GM18909 (cell line): Measurements from ENCODE around the gene REG1A.

Experiments used
- ATAC-seq: cut with Tn5 transposase; IDR thresholded peaks from one replicate; pipeline ENCODE4 v1.9.1; 2021; ENCODE audit warnings: mild to moderate bottlenecking; ENCODE audit not compliant: unreplicated experiment, poor library complexity

Gene REG1A

GRCh38 chr2:79120194-79120713 is at the start of gene REG1A:
Gene REG1A (plus strand): TSS chr2:79120488. CDS start chr2:79120862, 374 bp downstream.
- ATAC-seq, result no peak

- ATAC-seq, result no peak
Observed at GRCh38 chr2:79071078-79071477, 49.2 kb upstream of the REG1A start.

GRCh38 chr2:79082987-79083386 is 37.3 kb upstream of the REG1A start:
- ATAC-seq, result no peak

- no peak for ATAC-seq
Observed at GRCh38 chr2:79083597-79084251, 36.6 kb upstream of the REG1A start.

- ATAC-seq, result no peak
Observed at GRCh38 chr2:79084495-79085135, 35.7 kb upstream of the REG1A start.

- ATAC-seq, result no peak
Observed at GRCh38 chr2:79085382-79085781, 34.9 kb upstream of the REG1A start.

GRCh38 chr2:79086255-79086654 is 34.0 kb upstream of the REG1A start:
- ATAC-seq, result no peak

GRCh38 chr2:79087785-79088364 is 32.4 kb upstream of the REG1A start, which contains the start of gene REG1B:
Gene REG1B (minus strand): TSS chr2:79087993. CDS start chr2:79087612, 381 bp downstream.
- ATAC-seq, result no peak

- no peak for ATAC-seq
Observed at GRCh38 chr2:79090693-79091092, 29.6 kb upstream of the REG1A start.

GRCh38 chr2:79097843-79098242 is 22.4 kb upstream of the REG1A start:
- ATAC-seq, result no peak

- ATAC-seq, result no peak
Observed at GRCh38 chr2:79099140-79099686, 21.1 kb upstream of the REG1A start.

- ATAC-seq, result no peak
Observed at GRCh38 chr2:79100285-79100684, 20.0 kb upstream of the REG1A start.

GRCh38 chr2:79101024-79101423 is 19.3 kb upstream of the REG1A start:
- ATAC-seq, result no peak

- no peak for ATAC-seq
Observed at GRCh38 chr2:79103214-79103613, 17.1 kb upstream of the REG1A start.

- no peak for ATAC-seq
Observed at GRCh38 chr2:79105259-79105658, 15.0 kb upstream of the REG1A start.

GRCh38 chr2:79112269-79112668 is 8.0 kb upstream of the REG1A start:
- no peak for ATAC-seq

- no peak for ATAC-seq
Observed at GRCh38 chr2:79114797-79115494, 5.3 kb upstream of the REG1A start.

- ATAC-seq, result no peak
Observed at GRCh38 chr2:79116997-79117928, 3.0 kb upstream of the REG1A start.

- ATAC-seq, result no peak
Observed at GRCh38 chr2:79122676-79123075, 2.4 kb downstream of the REG1A start.
